ENCODE results near the gene PPP2CA.

DNA sequence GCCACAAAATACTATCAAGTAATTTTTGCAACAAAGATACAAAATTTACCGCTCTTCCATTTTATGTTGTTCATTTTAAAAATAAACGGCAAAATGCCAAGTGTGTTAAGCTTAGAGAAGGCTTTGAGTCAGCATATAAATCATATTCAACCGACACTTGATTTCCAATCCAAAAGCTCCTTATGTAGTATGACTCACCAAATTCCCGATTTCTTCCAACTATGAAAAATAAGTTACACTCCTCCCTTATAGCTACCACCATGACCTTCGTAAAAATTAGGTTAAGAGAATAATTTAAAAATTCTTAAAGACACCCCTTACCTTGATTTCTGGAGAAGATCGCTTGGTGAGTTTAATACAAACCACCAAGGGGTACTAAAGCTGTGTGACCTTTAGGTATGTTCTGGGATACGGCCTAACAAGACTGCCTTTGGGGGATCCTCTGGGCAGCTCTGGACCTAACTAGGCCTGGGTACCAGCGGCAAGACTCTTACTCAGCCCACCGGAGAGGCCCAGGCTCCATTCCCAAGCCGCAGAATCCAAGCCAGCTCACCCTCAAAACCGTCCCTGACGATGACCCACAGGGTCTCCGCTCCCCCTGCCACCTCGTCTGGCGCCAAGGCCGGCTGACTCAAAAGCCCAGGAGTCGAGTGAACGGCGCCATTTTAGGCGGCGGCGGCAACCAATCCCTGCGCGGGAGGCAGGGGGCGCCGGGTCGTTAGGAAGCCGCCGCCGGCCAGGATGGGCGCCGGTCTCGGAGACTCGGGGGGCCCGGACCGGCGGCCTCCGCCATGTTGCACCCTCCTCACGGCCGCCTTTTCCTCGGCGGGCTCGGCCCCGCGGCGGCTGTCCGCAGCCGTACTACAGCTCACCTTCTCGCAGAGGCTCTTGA lies 739 bp downstream of the PPP2CA start:
- TF ChIP-seq CTCF (IDR thresholded peaks at IDR 0.05 in 4 of 5, conservative IDR thresholded peaks at IDR 0.05 in 1 of 5) (peak in 3 of 5 experiments; percentile 27 to 38 (median 33)), POLR2A (IDR thresholded peaks at IDR 0.05) (no peak)
